ENCODE measurements around the gene SMOC2.
"Not testable (repeated sequence)": the region's sequence is repeated elsewhere in the genome, so short reads cannot be mapped to it uniquely, and the experiment has no call there.

SMOC2 gene

DNA sequence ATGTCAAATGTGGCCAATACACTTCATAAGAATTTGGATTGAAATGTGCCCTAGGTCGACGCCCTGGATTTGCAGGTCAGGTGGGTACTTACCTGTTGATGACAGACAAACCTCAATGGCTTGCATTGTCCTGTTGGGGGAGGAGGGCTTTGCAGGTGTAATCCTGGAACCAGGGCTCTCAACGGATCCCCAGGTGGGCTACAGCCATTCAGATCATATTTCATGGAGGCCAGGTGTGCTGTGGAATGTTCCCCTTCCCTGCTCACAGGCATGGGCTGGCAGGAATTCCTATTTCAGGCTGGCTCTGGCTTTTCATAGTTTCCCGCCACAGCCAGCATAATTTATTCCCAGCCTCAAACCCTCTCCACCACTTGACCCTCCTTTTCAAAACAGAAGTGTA is 254.7 kb downstream of the SMOC2 start:
- no peak for DNase-seq (ENCODE audit: low spot score)
- Mint-ChIP-seq H3K4me3 (no peak overlapping the region), H3K36me3 (ENCODE audit: low read depth) (no peaks in the 10 kb centered on the region), H3K27me3 (ENCODE audit: low read depth) (no peaks in the 10 kb centered on the region), H3K4me1 (ENCODE audit: low read depth) (no peaks in the 10 kb centered on the region), H3K27ac (no peak overlapping the region), H3K9me3 (no peaks in the 10 kb centered on the region)

- Mint-ChIP-seq H3K27me3 (ENCODE audit: low read depth) (no peaks in the 10 kb centered on the region), H3K9me3 (no peaks in the 10 kb centered on the region), H3K36me3 (ENCODE audit: low read depth) (no peaks in the 10 kb centered on the region), H3K4me3 (no peak overlapping the region), H3K4me1 (ENCODE audit: low read depth) (no peaks in the 10 kb centered on the region), H3K27ac (no peak overlapping the region)
- DNase-seq (ENCODE audit: low spot score): no peak
Observed at GRCh38 chr6:168698923-168699322, 257.9 kb downstream of the SMOC2 start.

DNA sequence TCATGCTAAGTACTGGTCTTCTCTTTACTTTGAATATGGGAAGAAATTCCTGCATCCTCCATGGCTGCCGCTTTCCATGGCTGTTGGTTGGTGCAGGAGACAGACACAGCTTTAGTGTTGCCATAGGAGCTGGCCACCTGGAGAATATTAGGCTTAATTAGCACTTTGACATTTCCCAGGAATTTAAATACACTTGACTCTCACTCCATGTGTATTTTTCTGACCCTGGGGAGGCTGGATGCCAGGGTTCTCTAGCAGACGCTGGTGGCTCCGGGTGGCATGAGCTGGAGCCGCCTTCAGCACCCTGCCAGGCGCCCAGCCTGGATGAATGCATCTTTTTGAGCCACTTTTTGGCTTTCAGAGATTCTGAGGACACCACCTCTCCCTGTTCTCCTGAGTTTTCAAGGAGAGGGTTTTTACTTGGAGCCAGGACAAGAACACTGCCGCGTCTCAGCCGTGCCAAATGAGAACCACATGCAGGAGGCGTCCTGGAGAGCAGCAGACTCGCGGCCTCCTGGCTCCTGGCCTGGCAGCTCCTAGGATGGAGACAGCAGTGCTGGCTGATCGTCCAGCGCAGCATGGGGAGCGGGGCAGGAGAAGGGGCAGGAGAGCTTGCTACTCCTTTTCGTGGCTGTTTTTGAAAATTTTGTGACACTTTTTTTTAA is 258.8 kb downstream of the SMOC2 start:
- H3K27ac Mint-ChIP-seq: no peak overlapping the region
- H3K4me1 Mint-ChIP-seq (ENCODE audit: low read depth): no peaks in the 10 kb centered on the region
- H3K9me3 Mint-ChIP-seq: no peaks in the 10 kb centered on the region
- no peaks in the 10 kb centered on the region for H3K27me3 Mint-ChIP-seq (ENCODE audit: low read depth)
- no peak for DNase-seq (ENCODE audit: low spot score)
- H3K36me3 Mint-ChIP-seq (ENCODE audit: low read depth): no peaks in the 10 kb centered on the region
- no peak overlapping the region for H3K4me3 Mint-ChIP-seq

DNA sequence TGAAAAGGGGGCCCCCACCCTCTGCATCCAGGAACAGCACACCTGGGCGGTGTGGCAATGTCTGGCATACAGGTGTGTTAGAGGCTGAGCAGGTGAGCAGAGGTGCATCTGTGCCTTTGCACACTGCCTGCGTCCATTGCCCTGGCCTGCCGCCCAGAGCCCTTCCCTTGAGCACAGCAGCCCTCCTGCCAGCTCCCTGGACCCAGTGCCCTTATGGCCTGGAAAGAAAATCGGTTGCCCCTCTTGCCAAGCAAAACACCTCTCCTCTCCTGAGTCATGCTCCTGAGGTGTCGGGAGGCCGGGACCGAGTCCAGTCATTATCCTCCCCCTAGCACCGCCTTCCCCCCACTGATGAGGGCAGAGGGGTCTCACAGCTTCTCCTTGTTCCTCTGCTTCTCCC is 259.9 kb downstream of the SMOC2 start:
- no peaks in the 10 kb centered on the region for H3K36me3 Mint-ChIP-seq (ENCODE audit: low read depth)
- no peak for DNase-seq (ENCODE audit: low spot score)
- no peak overlapping the region for H3K4me3 Mint-ChIP-seq
- H3K27ac Mint-ChIP-seq: no peak overlapping the region
- H3K9me3 Mint-ChIP-seq: no peaks in the 10 kb centered on the region
- no peaks in the 10 kb centered on the region for H3K27me3 Mint-ChIP-seq (ENCODE audit: low read depth)
- H3K4me1 Mint-ChIP-seq (ENCODE audit: low read depth): no peaks in the 10 kb centered on the region

- H3K27me3 Mint-ChIP-seq (ENCODE audit: low read depth): no peaks in the 10 kb centered on the region
- no peaks in the 10 kb centered on the region for H3K4me1 Mint-ChIP-seq (ENCODE audit: low read depth)
- no peak overlapping the region for H3K27ac Mint-ChIP-seq
- no peak overlapping the region for H3K4me3 Mint-ChIP-seq
- DNase-seq (ENCODE audit: low spot score): no peak
- no peaks in the 10 kb centered on the region for H3K36me3 Mint-ChIP-seq (ENCODE audit: low read depth)
- no peaks in the 10 kb centered on the region for H3K9me3 Mint-ChIP-seq
Observed at GRCh38 chr6:168703990-168704389, 263.0 kb downstream of the SMOC2 start.

DNA sequence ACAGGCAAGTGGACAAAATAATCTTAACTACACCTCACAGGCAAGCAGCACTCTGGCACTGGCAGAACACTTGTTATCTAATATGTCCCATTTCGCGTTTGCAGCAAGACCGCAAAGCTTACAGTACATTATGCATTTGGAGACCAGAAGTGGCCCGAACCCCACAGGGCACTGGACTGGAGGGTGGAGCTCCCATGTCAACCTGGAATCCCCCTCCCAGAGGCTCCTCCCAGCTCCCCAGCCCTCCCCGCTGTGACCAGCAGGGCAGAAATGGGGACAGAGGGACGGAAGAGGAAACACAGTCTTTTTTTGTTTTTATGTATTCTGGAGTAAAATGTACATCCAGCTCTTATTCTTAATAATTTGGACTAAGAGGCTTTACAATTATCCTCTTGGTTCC is 263.7 kb downstream of the SMOC2 start:
- Mint-ChIP-seq H3K36me3 (ENCODE audit: low read depth) (no peaks in the 10 kb centered on the region), H3K27ac (no peak overlapping the region), H3K4me3 (no peak overlapping the region), H3K9me3 (no peaks in the 10 kb centered on the region), H3K4me1 (ENCODE audit: low read depth) (no peaks in the 10 kb centered on the region), H3K27me3 (ENCODE audit: low read depth) (no peaks in the 10 kb centered on the region)
- no peak for DNase-seq (ENCODE audit: low spot score)

DNA sequence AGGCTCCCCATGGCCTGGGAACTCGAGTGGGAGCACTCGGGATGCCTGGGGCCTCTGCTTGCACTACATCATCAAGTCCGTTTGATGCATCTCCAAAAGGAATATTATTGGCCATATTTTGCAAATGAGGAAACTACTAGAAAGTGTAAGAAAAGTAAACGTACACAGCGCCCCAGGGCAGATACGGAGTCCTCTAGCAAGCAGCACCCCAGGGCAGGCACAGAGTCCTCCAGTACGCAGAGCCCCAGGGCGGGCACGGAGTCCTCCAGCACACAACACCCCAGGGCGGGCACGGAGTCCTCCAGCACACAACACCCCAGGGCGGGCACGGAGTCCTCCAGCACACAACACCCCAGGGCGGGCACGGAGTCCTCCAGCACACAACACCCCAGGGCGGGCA is 264.3 kb downstream of the SMOC2 start:
- H3K4me3 Mint-ChIP-seq; H3K27ac Mint-ChIP-seq; H3K27me3 Mint-ChIP-seq (ENCODE audit: low read depth); H3K4me1 Mint-ChIP-seq (ENCODE audit: low read depth); H3K9me3 Mint-ChIP-seq; H3K36me3 Mint-ChIP-seq (ENCODE audit: low read depth); DNase-seq (ENCODE audit: low spot score): not testable (repeated sequence)

DNA sequence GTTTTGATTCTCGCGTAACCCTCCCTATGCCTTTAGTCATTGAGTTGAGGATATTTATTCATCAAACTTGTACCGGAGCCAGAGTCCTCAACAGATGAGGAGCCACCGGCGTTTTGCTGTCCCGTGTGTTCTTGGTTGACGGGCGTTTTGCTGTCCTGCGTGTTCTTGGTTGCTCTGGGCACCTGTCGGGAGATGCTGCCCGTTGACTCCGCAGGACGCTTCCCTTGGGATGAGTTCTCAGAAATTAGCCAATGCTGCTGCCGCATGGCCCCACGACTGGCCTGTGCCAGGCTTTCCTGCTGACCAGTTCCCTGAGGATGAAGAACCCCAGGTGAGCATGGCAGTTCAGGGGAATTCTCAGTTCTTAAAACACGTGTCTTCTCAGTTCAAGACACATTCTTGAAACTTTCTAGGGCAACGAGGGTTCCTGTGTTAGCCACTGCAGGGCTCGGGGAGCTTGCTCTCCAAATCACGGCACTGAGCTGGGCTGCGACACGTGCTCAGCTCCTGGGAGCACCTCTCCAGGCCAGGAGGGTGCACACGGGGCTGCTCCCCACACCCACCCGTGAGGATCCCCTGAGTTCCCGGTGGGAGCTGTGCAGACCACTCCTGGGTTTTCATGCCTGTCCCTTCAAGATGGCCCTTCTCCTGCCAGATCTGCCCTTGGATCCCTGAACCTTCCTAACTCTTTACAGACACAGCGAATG is 265.6 kb downstream of the SMOC2 start:
- no peaks in the 10 kb centered on the region for H3K4me1 Mint-ChIP-seq (ENCODE audit: low read depth)
- no peaks in the 10 kb centered on the region for H3K36me3 Mint-ChIP-seq (ENCODE audit: low read depth)
- DNase-seq (ENCODE audit: low spot score): no peak
- no peak overlapping the region for H3K27ac Mint-ChIP-seq
- H3K4me3 Mint-ChIP-seq: no peak overlapping the region
- no peaks in the 10 kb centered on the region for H3K9me3 Mint-ChIP-seq
- H3K27me3 Mint-ChIP-seq (ENCODE audit: low read depth): no peaks in the 10 kb centered on the region

- Mint-ChIP-seq H3K36me3 (ENCODE audit: low read depth) (no peaks in the 10 kb centered on the region), H3K27me3 (ENCODE audit: low read depth) (no peaks in the 10 kb centered on the region), H3K4me3 (no peak overlapping the region), H3K4me1 (ENCODE audit: low read depth) (no peaks in the 10 kb centered on the region), H3K27ac (no peak overlapping the region), H3K9me3 (no peaks in the 10 kb centered on the region)
- no peak for DNase-seq (ENCODE audit: low spot score)
Observed at GRCh38 chr6:168708526-168708925, 267.5 kb downstream of the SMOC2 start.

DNA sequence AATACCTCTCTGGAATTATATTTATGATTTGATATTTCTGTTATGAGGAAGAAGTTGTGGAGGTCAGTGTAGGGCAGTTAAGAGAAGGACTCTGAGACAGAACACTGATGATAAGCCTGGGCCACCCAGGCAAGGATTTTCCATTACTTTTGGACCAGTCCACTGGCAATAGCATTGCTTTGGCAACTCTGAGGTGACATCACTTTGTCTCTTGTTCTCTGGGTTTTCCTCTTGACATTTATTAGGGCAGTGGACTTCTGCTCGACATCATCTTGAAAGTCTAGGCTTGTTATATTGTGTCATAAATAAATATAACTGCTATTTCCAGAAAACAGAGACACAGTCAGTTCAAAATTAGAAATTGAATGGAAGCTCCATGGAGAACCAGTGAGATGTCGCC is 268.0 kb downstream of the SMOC2 start:
- no peaks in the 10 kb centered on the region for H3K9me3 Mint-ChIP-seq
- H3K27ac Mint-ChIP-seq: no peak overlapping the region

DNA sequence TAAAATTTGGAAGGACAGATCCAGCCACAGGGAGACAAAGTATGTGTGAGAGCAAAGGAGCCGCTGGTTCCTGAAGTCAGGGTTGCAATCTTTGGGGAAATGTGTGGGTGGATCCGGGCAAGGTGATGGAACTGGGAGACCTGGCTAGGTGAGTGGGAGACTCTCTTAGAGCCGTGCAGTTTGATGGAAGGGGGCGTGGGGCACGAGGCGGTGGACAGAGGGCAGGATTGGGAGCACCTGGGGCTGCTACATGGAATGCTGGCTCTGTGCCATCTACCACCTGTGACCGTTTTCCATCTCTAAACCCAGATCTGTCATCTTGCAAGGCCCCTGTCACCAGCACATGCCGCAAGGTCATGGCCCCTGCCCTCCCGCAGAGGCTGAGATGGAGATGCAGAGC is 268.4 kb downstream of the SMOC2 start:
- Mint-ChIP-seq H3K27me3 (ENCODE audit: low read depth) (no peaks in the 10 kb centered on the region), H3K4me1 (ENCODE audit: low read depth) (no peaks in the 10 kb centered on the region), H3K36me3 (ENCODE audit: low read depth) (no peaks in the 10 kb centered on the region), H3K4me3 (no peak overlapping the region), H3K9me3 (no peaks in the 10 kb centered on the region), H3K27ac (no peak overlapping the region)
- no peak for DNase-seq (ENCODE audit: low spot score)

More for the DNA sequence above, 268.0 kb downstream of the SMOC2 start:
- Mint-ChIP-seq H3K4me1 (ENCODE audit: low read depth) (no peaks in the 10 kb centered on the region), H3K4me3 (no peak overlapping the region), H3K27me3 (ENCODE audit: low read depth) (no peaks in the 10 kb centered on the region), H3K36me3 (ENCODE audit: low read depth) (no peaks in the 10 kb centered on the region)
- DNase-seq (ENCODE audit: low spot score): no peak

- Mint-ChIP-seq H3K9me3 (no peaks in the 10 kb centered on the region), H3K4me3 (no peak overlapping the region), H3K36me3 (ENCODE audit: low read depth) (no peaks in the 10 kb centered on the region), H3K27ac (no peak overlapping the region), H3K27me3 (ENCODE audit: low read depth) (no peaks in the 10 kb centered on the region), H3K4me1 (ENCODE audit: low read depth) (no peaks in the 10 kb centered on the region)
- DNase-seq (ENCODE audit: low spot score): no peak
Observed at GRCh38 chr6:168709991-168710390, 269.0 kb downstream of the SMOC2 start.

- DNase-seq (ENCODE audit: low spot score): no peak
- Mint-ChIP-seq H3K4me3 (no peak overlapping the region), H3K27me3 (ENCODE audit: low read depth) (no peaks in the 10 kb centered on the region), H3K27ac (no peak overlapping the region), H3K4me1 (ENCODE audit: low read depth) (no peaks in the 10 kb centered on the region), H3K9me3 (no peaks in the 10 kb centered on the region), H3K36me3 (ENCODE audit: low read depth) (no peaks in the 10 kb centered on the region)
Observed at GRCh38 chr6:168711049-168711640, 270.2 kb downstream of the SMOC2 start.

DNA sequence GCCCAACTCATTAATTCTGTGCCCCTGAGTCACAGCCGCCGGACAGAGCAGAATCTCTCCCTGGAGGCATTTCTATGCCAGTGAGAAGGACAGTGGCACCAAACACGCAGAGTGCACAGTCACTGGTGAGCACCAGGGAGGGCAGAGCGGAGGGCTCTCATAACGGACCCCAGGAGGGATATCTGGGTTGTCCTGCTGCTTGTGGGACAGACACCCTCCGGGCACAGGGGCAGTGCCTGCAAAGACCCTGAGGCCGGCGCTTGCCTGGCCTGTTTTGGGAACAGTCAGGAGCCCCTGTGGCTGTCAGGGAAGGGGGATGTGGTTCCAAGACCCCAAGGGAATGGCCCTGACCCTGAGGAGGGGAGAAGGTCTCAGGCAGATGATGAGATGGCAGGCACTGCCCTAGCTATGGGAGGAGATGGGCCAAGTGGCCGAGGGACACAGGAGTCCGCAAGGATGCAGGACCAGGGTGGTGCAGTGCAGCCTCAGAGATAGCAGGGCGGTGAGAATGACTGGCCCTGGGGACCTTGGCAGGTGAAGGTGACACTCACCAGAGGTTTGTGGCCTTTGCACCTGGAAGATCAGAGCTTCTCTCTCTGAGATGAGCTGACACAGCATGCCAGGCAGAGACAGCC is 270.8 kb downstream of the SMOC2 start:
- no peaks in the 10 kb centered on the region for H3K36me3 Mint-ChIP-seq (ENCODE audit: low read depth)
- no peaks in the 10 kb centered on the region for H3K9me3 Mint-ChIP-seq
- H3K27ac Mint-ChIP-seq: no peak overlapping the region
- H3K27me3 Mint-ChIP-seq (ENCODE audit: low read depth): no peaks in the 10 kb centered on the region
- DNase-seq (ENCODE audit: low spot score): no peak
- no peak overlapping the region for H3K4me3 Mint-ChIP-seq
- H3K4me1 Mint-ChIP-seq (ENCODE audit: low read depth): no peaks in the 10 kb centered on the region
